ENCODE data around the gene MRC2.

The MRC2 gene

GRCh38 chr17:62664336-62665120 lies 37.1 kb downstream of the MRC2 start:
- H3K27ac ChIP-seq = no peak overlapping the region
- H3K4me3 ChIP-seq (ENCODE audit: low read depth, low read length) = no peak overlapping the region
- in situ Hi-C loops (cut with HindIII; ENCODE audit: low pct_ligation_motif_present, low sequenced_read_pairs) = no loop called here
- H3K36me3 ChIP-seq (replicated peaks) = peaks cover 45% of the 10 kb centered on the region
- no peak for DNase-seq
- H3K27me3 ChIP-seq (replicated peaks) = no peaks in the 10 kb centered on the region
- TF ChIP-seq CTCF (IDR thresholded peaks at IDR 0.05; ENCODE audit: low read depth, low read length, missing control alignments) = no peak

- in situ Hi-C loops (cut with HindIII; ENCODE audit: low pct_ligation_motif_present, low sequenced_read_pairs) = no loop called here
- TF ChIP-seq CTCF (IDR thresholded peaks at IDR 0.05; ENCODE audit: low read depth, low read length, missing control alignments) = no peak
- Histone ChIP-seq H3K27ac (no peak overlapping the region), H3K4me3 (ENCODE audit: low read depth, low read length) (no peak overlapping the region), H3K27me3 (replicated peaks) (no peaks in the 10 kb centered on the region), H3K36me3 (replicated peaks) (peaks cover 55% of the 10 kb centered on the region)
- DNase-seq = no peak
Measured at GRCh38 chr17:62665599-62665998, 38.1 kb downstream of the MRC2 start.

GRCh38 chr17:62666061-62666800 lies 38.8 kb downstream of the MRC2 start:
- no peak overlapping the region for H3K27ac ChIP-seq
- in situ Hi-C loops (cut with HindIII; ENCODE audit: low pct_ligation_motif_present, low sequenced_read_pairs) = no loop called here
- H3K27me3 ChIP-seq (replicated peaks) = no peaks in the 10 kb centered on the region
- peaks cover 61% of the 10 kb centered on the region for H3K36me3 ChIP-seq (replicated peaks)
- TF ChIP-seq CTCF (IDR thresholded peaks at IDR 0.05; ENCODE audit: low read depth, low read length, missing control alignments) = no peak
- DNase-seq = no peak
- H3K4me3 ChIP-seq (ENCODE audit: low read depth, low read length) = no peak overlapping the region

- DNase-seq = no peak
- H3K4me3 ChIP-seq (ENCODE audit: low read depth, low read length) = no peak overlapping the region
- in situ Hi-C loops (cut with HindIII; ENCODE audit: low pct_ligation_motif_present, low sequenced_read_pairs) = no loop called here
Measured at GRCh38 chr17:62666801-62667591, 39.5 kb downstream of the MRC2 start.

More at GRCh38 chr17:62666801-62667591, 39.5 kb downstream of the MRC2 start:
- H3K27me3 ChIP-seq (replicated peaks) = no peaks in the 10 kb centered on the region
- H3K36me3 ChIP-seq (replicated peaks) = peaks cover 69% of the 10 kb centered on the region
- no peak overlapping the region for H3K27ac ChIP-seq
- no peak for TF ChIP-seq CTCF (IDR thresholded peaks at IDR 0.05; ENCODE audit: low read depth, low read length, missing control alignments)

All from brain microvascular endothelial cell (primary cell).